DOHH2 (cell line): Measurements from ENCODE around the gene SAMD1.

Experiments
- H3F3A ChIP-seq: fragments of 200-600 bp; sonication (generic), shearing (Covaris generic); 2 replicates; pipeline ENCODE4 v1.6.0; 2016; ENCODE audit warnings: antibody characterized with exemption, mild to moderate bottlenecking; ENCODE audit not compliant: control insufficient read depth, insufficient read depth
- H3K27ac ChIP-seq: fragments of 200-600 bp; sonication (generic); 2 replicates; pipeline ENCODE4 v1.5.1; 2014; ENCODE audit warnings: low read depth, mild to moderate bottlenecking, low read length, moderate library complexity
- H3K27me3 ChIP-seq: fragments of 200-600 bp; sonication (generic); 2 replicates; pipeline ENCODE4 v1.6.1; 2014; ENCODE audit warnings: mild to moderate bottlenecking, low read length, mixed read lengths; ENCODE audit not compliant: control insufficient read depth
- H3K36me3 ChIP-seq: fragments of 200-600 bp; sonication (generic); 2 replicates; pipeline ENCODE4 v1.6.1; 2014; ENCODE audit warnings: mild to moderate bottlenecking, low read length, moderate library complexity, mixed read lengths; ENCODE audit not compliant: control insufficient read depth
- H3K4me1 ChIP-seq: fragments of 200-600 bp; sonication (generic); 2 replicates; pipeline ENCODE4 v1.6.1; 2014; ENCODE audit warnings: mild to moderate bottlenecking, low read length, mixed read lengths; ENCODE audit not compliant: control insufficient read depth
- H3K4me2 ChIP-seq: fragments of 200-600 bp; sonication (generic); 2 replicates; pipeline ENCODE4 v1.6.0; 2014; ENCODE audit warnings: mild to moderate bottlenecking, low read length, moderate library complexity
- H3K4me3 ChIP-seq: fragments of 200-600 bp; sonication (generic); 2 replicates; pipeline ENCODE4 v1.5.1; 2014; ENCODE audit warnings: mild to moderate bottlenecking, low read length, mixed read lengths
- H3K79me2 ChIP-seq: fragments of 200-600 bp; sonication (generic); 2 replicates; pipeline ENCODE4 v1.6.1; 2014; ENCODE audit warnings: mild to moderate bottlenecking, low read length, mixed read lengths; ENCODE audit not compliant: control insufficient read depth
- H3K9me2 ChIP-seq: fragments of 200-600 bp; sonication (generic); replicated peaks from 2 replicates; pipeline ENCODE4 v1.6.1; 2014; ENCODE audit warnings: mild to moderate bottlenecking, low read length, mixed read lengths; ENCODE audit not compliant: control insufficient read depth
- H3K9me3 ChIP-seq: fragments of 200-600 bp; sonication (generic); 2 replicates; pipeline ENCODE4 v1.6.1; 2014; ENCODE audit warnings: antibody characterized with exemption, low read length, mixed read lengths; ENCODE audit not compliant: control insufficient read depth, insufficient read depth
- H4K20me1 ChIP-seq: fragments of 200-600 bp; sonication (generic); 2 replicates; pipeline ENCODE4 v1.6.0; 2014; ENCODE audit warnings: low read depth, mild to moderate bottlenecking, antibody characterized with exemption, low read length, moderate library complexity; ENCODE audit not compliant: control insufficient read depth, insufficient read depth
- CTCF ChIP-seq: fragments of 200-600 bp; sonication (generic); IDR thresholded peaks from one replicate; pipeline ENCODE4 v1.5.1; 2014; ENCODE audit warnings: antibody characterized with exemption, mild to moderate bottlenecking, low read depth, low read length; ENCODE audit not compliant: poor library complexity, severe bottlenecking
- EZH2phosphoT487 ChIP-seq: fragments of 200-600 bp; sonication (generic); IDR thresholded peaks from 2 replicates; pipeline ENCODE4 v1.6.1; 2017; ENCODE audit warnings: borderline replicate concordance, mild to moderate bottlenecking, antibody characterized with exemption, low read length, moderate library complexity, mixed read lengths

Gene SAMD1

GRCh38 chr19:14102102-14102696 is 11.6 kb upstream of the SAMD1 start:
- Histone ChIP-seq H3K27ac (no peak overlapping the region), H3K4me1 (no peaks in the 10 kb centered on the region), H3K9me3 (no peaks in the 10 kb centered on the region), H3K36me3 (peaks cover 6% of the 10 kb centered on the region; the same call in 1 of the 2 replicates), H3K9me2 (no peaks in the 10 kb centered on the region), H3F3A (no peaks in the 10 kb centered on the region), H3K4me3 (no peak overlapping the region), H3K4me2 (no peak overlapping the region), H3K27me3 (no peaks in the 10 kb centered on the region), H3K79me2 (no peaks in the 10 kb centered on the region), H4K20me1 (no peaks in the 10 kb centered on the region)
- TF ChIP-seq EZH2phosphoT487: no peak
- no peak for TF ChIP-seq CTCF

GRCh38 chr19:14101003-14101545 is 10.5 kb upstream of the SAMD1 start:
- TF ChIP-seq CTCF (no peak), EZH2phosphoT487 (no peak)

DNA sequence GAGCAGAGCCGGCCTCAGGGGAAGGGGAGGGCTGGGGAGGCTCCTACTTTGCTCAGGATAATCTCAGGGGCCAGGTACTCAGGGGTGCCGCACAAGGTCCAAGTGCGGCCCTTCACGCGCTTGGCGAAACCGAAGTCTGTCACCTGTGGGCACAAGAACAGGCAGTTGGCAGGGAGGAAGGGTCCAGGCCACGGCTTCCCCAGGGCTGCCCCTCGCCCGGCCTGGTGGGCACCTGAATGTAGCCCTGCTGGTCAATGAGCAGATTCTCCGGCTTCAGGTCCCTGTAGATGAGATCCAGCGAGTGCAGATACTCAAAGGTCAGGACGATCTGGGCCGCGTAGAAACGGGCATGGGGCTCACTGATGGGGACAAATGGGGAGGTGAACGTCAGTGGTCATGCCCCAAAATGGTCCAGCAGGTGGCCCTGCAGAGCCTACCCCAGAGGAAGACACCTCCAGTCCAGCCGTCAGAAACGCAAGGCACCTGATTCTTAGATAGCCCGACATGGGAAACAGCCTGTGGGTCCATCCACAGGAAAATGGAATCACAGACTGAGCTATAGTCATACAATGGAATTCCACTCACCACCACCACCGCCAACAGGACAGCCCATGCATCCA is 7.1 kb upstream of the SAMD1 start:
- no peak for TF ChIP-seq EZH2phosphoT487
- peak; percentile 20 for TF ChIP-seq CTCF
- Histone ChIP-seq H3K36me3 (peaks cover 13% of the 10 kb centered on the region), H3K9me2 (no peaks in the 10 kb centered on the region), H3K27me3 (no peaks in the 10 kb centered on the region), H3K4me3 (no peak overlapping the region), H3K4me1 (no peaks in the 10 kb centered on the region; the same call in 1 of the 2 replicates), H3K9me3 (peaks cover 9% of the 10 kb centered on the region), H3F3A (no peaks in the 10 kb centered on the region), H3K27ac (no peak overlapping the region), H4K20me1 (no peaks in the 10 kb centered on the region), H3K79me2 (no peaks in the 10 kb centered on the region), H3K4me2 (no peak overlapping the region)

More at GRCh38 chr19:14101003-14101545, 10.5 kb upstream of the SAMD1 start:
- H3K9me3 ChIP-seq: no peaks in the 10 kb centered on the region
- H4K20me1 ChIP-seq: no peaks in the 10 kb centered on the region
- no peaks in the 10 kb centered on the region for H3K4me1 ChIP-seq
- H3K4me3 ChIP-seq: no peak overlapping the region
- H3K27me3 ChIP-seq: no peaks in the 10 kb centered on the region
- no peaks in the 10 kb centered on the region for H3K79me2 ChIP-seq
- no peaks in the 10 kb centered on the region for H3K9me2 ChIP-seq
- H3K36me3 ChIP-seq: peaks cover 8% of the 10 kb centered on the region; the same call in 1 of the 2 replicates
- no peak overlapping the region for H3K27ac ChIP-seq
- H3K4me2 ChIP-seq: no peak overlapping the region
- H3F3A ChIP-seq: no peaks in the 10 kb centered on the region
